ENCODE results near the gene SYNDIG1L. TPM values are rescaled to one million over a fixed set of nuclear protein-coding genes. Genes with fewer than 3 reads are reported as not detected.

The SYNDIG1L gene
- total RNA-seq, 2 experiments from 2014 or later: not detected

- ATAC-seq: no peak
- ChIA-PET CTCF (no interaction called here), POLR2A (interaction anchor here (0.5 kb wide), 1 partner anchor 673 kb away, joined by 3 read pairs; no protein-coding TSS in a partner anchor)
- intact Hi-C loops (cut with DNase I, micrococcal nuclease): no loop called here
- Mint-ChIP-seq H3K4me3 (no peak overlapping the region), H3K36me3 (ENCODE audit: low read depth) (no peaks in the 10 kb centered on the region), H3K4me1 (peaks cover 2% of the 10 kb centered on the region), H3K27me3 (peaks cover 37% of the 10 kb centered on the region), H3K27ac (no peak overlapping the region), H3K9me3 (ENCODE audit: low read depth) (no peaks in the 10 kb centered on the region)
- no peak for DNase-seq
Measured at GRCh38 chr14:74429221-74429691, 3.2 kb upstream of the SYNDIG1L start.

GRCh38 chr14:74427651-74428050 lies 1.6 kb upstream of the SYNDIG1L start:
- peaks cover 2% of the 10 kb centered on the region for H3K4me1 Mint-ChIP-seq
- H3K27me3 Mint-ChIP-seq: peaks cover 39% of the 10 kb centered on the region
- intact Hi-C loops (cut with DNase I, micrococcal nuclease): loop anchor here in 1 of 2 experiments (2.0 kb wide), 1 partner anchor 65 kb away; the partner anchor contains the start of genes ISCA2 and NPC2
- H3K9me3 Mint-ChIP-seq (ENCODE audit: low read depth): no peaks in the 10 kb centered on the region
- DNase-seq (no peak), ATAC-seq (no peak)
- ChIA-PET CTCF (no interaction called here), POLR2A (no interaction called here)
- no peak overlapping the region for H3K4me3 Mint-ChIP-seq
- no peaks in the 10 kb centered on the region for H3K36me3 Mint-ChIP-seq (ENCODE audit: low read depth)
- no peak overlapping the region for H3K27ac Mint-ChIP-seq

GRCh38 chr14:74425525-74426201 lies 347 bp downstream of the SYNDIG1L start:
- H3K9me3 Mint-ChIP-seq (ENCODE audit: low read depth): no peaks in the 10 kb centered on the region
- H3K36me3 Mint-ChIP-seq (ENCODE audit: low read depth): no peaks in the 10 kb centered on the region
- peaks cover 38% of the 10 kb centered on the region for H3K27me3 Mint-ChIP-seq
- ATAC-seq (peak; percentile 83), DNase-seq (peak; percentile 72)
- intact Hi-C loops (cut with DNase I, micrococcal nuclease): loop anchor here in 1 of 2 experiments (2.0 kb wide), 1 partner anchor 67 kb away; the partner anchor contains the start of genes ISCA2 and NPC2
- peaks cover 2% of the 10 kb centered on the region for H3K4me1 Mint-ChIP-seq
- CTCF ChIA-PET: no interaction called here
- no peak overlapping the region for H3K27ac Mint-ChIP-seq
- no peak overlapping the region for H3K4me3 Mint-ChIP-seq
- POLR2A ChIA-PET: no interaction called here

GRCh38 chr14:74424606-74425005 lies 1.4 kb downstream of the SYNDIG1L start:
- intact Hi-C loops (cut with DNase I, micrococcal nuclease): no loop called here
- POLR2A ChIA-PET: no interaction called here
- no peak for DNase-seq

GRCh38 chr14:74423246-74423645 lies 2.8 kb downstream of the SYNDIG1L start:
- Mint-ChIP-seq H3K9me3 (ENCODE audit: low read depth) (no peaks in the 10 kb centered on the region), H3K4me1 (peaks cover 2% of the 10 kb centered on the region), H3K4me3 (no peak overlapping the region), H3K27ac (no peak overlapping the region), H3K36me3 (ENCODE audit: low read depth) (no peaks in the 10 kb centered on the region), H3K27me3 (peaks cover 35% of the 10 kb centered on the region)
- ATAC-seq: no peak
- intact Hi-C loops (cut with DNase I, micrococcal nuclease): no loop called here
- ChIA-PET POLR2A (no interaction called here), CTCF (interaction anchor here (0.7 kb wide), 1 partner anchor 203 kb away, joined by 4 read pairs; no protein-coding TSS in a partner anchor)
- no peak for DNase-seq

More at GRCh38 chr14:74424606-74425005, 1.4 kb downstream of the SYNDIG1L start:
- ATAC-seq: no peak
- H3K27me3 Mint-ChIP-seq: peaks cover 38% of the 10 kb centered on the region
- no peaks in the 10 kb centered on the region for H3K9me3 Mint-ChIP-seq (ENCODE audit: low read depth)
- peaks cover 2% of the 10 kb centered on the region for H3K4me1 Mint-ChIP-seq
- CTCF ChIA-PET: interaction anchor here (0.8 kb wide), 1 partner anchor 69 kb away, joined by 3 read pairs; the partner anchor contains the start of gene ISCA2
- no peak overlapping the region for H3K4me3 Mint-ChIP-seq
- H3K27ac Mint-ChIP-seq: no peak overlapping the region
- no peaks in the 10 kb centered on the region for H3K36me3 Mint-ChIP-seq (ENCODE audit: low read depth)

GRCh38 chr14:74421981-74422380 lies 4.0 kb downstream of the SYNDIG1L start:
- ChIA-PET CTCF (interaction anchor here (0.7 kb wide), 1 partner anchor 60 kb away, joined by 3 read pairs; no protein-coding TSS in a partner anchor), POLR2A (no interaction called here)
- H3K4me3 Mint-ChIP-seq: no peak overlapping the region
- ATAC-seq (no peak), DNase-seq (no peak)
- peaks cover 2% of the 10 kb centered on the region for H3K4me1 Mint-ChIP-seq
- H3K27ac Mint-ChIP-seq: no peak overlapping the region
- H3K36me3 Mint-ChIP-seq (ENCODE audit: low read depth): no peaks in the 10 kb centered on the region
- intact Hi-C loops (cut with DNase I, micrococcal nuclease): no loop called here
- peaks cover 30% of the 10 kb centered on the region for H3K27me3 Mint-ChIP-seq
- H3K9me3 Mint-ChIP-seq (ENCODE audit: low read depth): no peaks in the 10 kb centered on the region

GRCh38 chr14:74419086-74419485 lies 6.9 kb downstream of the SYNDIG1L start:
- intact Hi-C loops (cut with DNase I, micrococcal nuclease): no loop called here
- DNase-seq: no peak
- ATAC-seq: no peak
- no peaks in the 10 kb centered on the region for H3K36me3 Mint-ChIP-seq (ENCODE audit: low read depth)
- peaks cover 21% of the 10 kb centered on the region for H3K27me3 Mint-ChIP-seq
- no peak overlapping the region for H3K4me3 Mint-ChIP-seq
- no peaks in the 10 kb centered on the region for H3K9me3 Mint-ChIP-seq (ENCODE audit: low read depth)
- H3K4me1 Mint-ChIP-seq: no peaks in the 10 kb centered on the region
- H3K27ac Mint-ChIP-seq: no peak overlapping the region
- CTCF ChIA-PET: no interaction called here
- POLR2A ChIA-PET: no interaction called here

GRCh38 chr14:74418031-74418430 lies 8.0 kb downstream of the SYNDIG1L start:
- Mint-ChIP-seq H3K9me3 (ENCODE audit: low read depth) (no peaks in the 10 kb centered on the region), H3K27me3 (peaks cover 22% of the 10 kb centered on the region), H3K4me3 (no peak overlapping the region), H3K36me3 (ENCODE audit: low read depth) (no peaks in the 10 kb centered on the region), H3K4me1 (no peaks in the 10 kb centered on the region), H3K27ac (no peak overlapping the region)
- CTCF ChIA-PET: no interaction called here
- no peak for DNase-seq
- POLR2A ChIA-PET: no interaction called here
- no peak for ATAC-seq
- intact Hi-C loops (cut with DNase I, micrococcal nuclease): no loop called here

GRCh38 chr14:74417611-74418010 lies 8.4 kb downstream of the SYNDIG1L start:
- H3K27ac Mint-ChIP-seq: no peak overlapping the region
- no peaks in the 10 kb centered on the region for H3K36me3 Mint-ChIP-seq (ENCODE audit: low read depth)
- H3K27me3 Mint-ChIP-seq: peaks cover 19% of the 10 kb centered on the region
- DNase-seq (no peak), ATAC-seq (no peak)
- no peak overlapping the region for H3K4me3 Mint-ChIP-seq
- ChIA-PET POLR2A (interaction anchor here (0.7 kb wide), 1 partner anchor 20 kb away, joined by 3 read pairs; no protein-coding TSS in a partner anchor), CTCF (interaction anchor here (0.7 kb wide), 1 partner anchor 22 kb away, joined by 4 read pairs; no protein-coding TSS in a partner anchor)
- intact Hi-C loops (cut with DNase I, micrococcal nuclease): no loop called here
- H3K4me1 Mint-ChIP-seq: no peaks in the 10 kb centered on the region
- no peaks in the 10 kb centered on the region for H3K9me3 Mint-ChIP-seq (ENCODE audit: low read depth)

GRCh38 chr14:74417201-74417600 lies 8.8 kb downstream of the SYNDIG1L start:
- Mint-ChIP-seq H3K27me3 (peaks cover 19% of the 10 kb centered on the region), H3K4me1 (no peaks in the 10 kb centered on the region), H3K4me3 (no peak overlapping the region), H3K9me3 (ENCODE audit: low read depth) (no peaks in the 10 kb centered on the region), H3K36me3 (ENCODE audit: low read depth) (no peaks in the 10 kb centered on the region), H3K27ac (no peak overlapping the region)
- ChIA-PET POLR2A (interaction anchor here (0.7 kb wide), 1 partner anchor 21 kb away, joined by 3 read pairs; no protein-coding TSS in a partner anchor), CTCF (interaction anchor here (0.7 kb wide), 1 partner anchor 22 kb away, joined by 4 read pairs; no protein-coding TSS in a partner anchor)
- DNase-seq (no peak), ATAC-seq (no peak)
- intact Hi-C loops (cut with DNase I, micrococcal nuclease): no loop called here

- POLR2A ChIA-PET: no interaction called here
- no peak overlapping the region for H3K4me3 Mint-ChIP-seq
- ATAC-seq: no peak
Measured at GRCh38 chr14:74415115-74415437, 10.9 kb downstream of the SYNDIG1L start.

More at GRCh38 chr14:74415115-74415437, 10.9 kb downstream of the SYNDIG1L start:
- no peaks in the 10 kb centered on the region for H3K4me1 Mint-ChIP-seq
- DNase-seq: no peak
- H3K36me3 Mint-ChIP-seq (ENCODE audit: low read depth): no peaks in the 10 kb centered on the region
- no peak overlapping the region for H3K27ac Mint-ChIP-seq
- H3K9me3 Mint-ChIP-seq (ENCODE audit: low read depth): no peaks in the 10 kb centered on the region
- CTCF ChIA-PET: interaction anchor here (1.0 kb wide), 1 partner anchor 51 kb away, joined by 3 read pairs; no protein-coding TSS in a partner anchor
- intact Hi-C loops (cut with DNase I, micrococcal nuclease): no loop called here
- H3K27me3 Mint-ChIP-seq: peaks cover 10% of the 10 kb centered on the region

All from activated CD4-positive, alpha-beta T cell treated with anti-CD3 and anti-CD28 coated beads for 36 hours (primary cell).